Mesendoderm (in vitro differentiated cells): Measurements from ENCODE around the gene KCNN2.

Experiments used
- DNase-seq: peaks from one replicate; pipeline ENCODE4 v3.0.0; 2013
- H2AK5ac ChIP-seq: 2 replicates; pipeline ENCODE4 v1.6.1; 2013; ENCODE audit warnings: low read length, inconsistent platforms
- H2BK120ac ChIP-seq: 2 replicates; pipeline ENCODE4 v1.6.1; 2013; ENCODE audit warnings: low read depth, mild to moderate bottlenecking, low read length, moderate library complexity, mixed read lengths
- H2BK15ac ChIP-seq: replicated peaks from 2 replicates; pipeline ENCODE4 v1.6.1; 2013; ENCODE audit warnings: low read depth, mild to moderate bottlenecking, moderate library complexity
- H2BK5ac ChIP-seq: 2 replicates; pipeline ENCODE4 v1.6.1; 2013; ENCODE audit warnings: low read length, inconsistent platforms
- H3K18ac ChIP-seq: 2 replicates; pipeline ENCODE4 v1.6.1; 2013; ENCODE audit warnings: mild to moderate bottlenecking, low read length, mixed read lengths
- H3K23ac ChIP-seq: one replicate; pipeline ENCODE4 v1.6.1; 2013; ENCODE audit warnings: low read length
- H3K27ac ChIP-seq: 2 replicates; pipeline ENCODE4 v1.5.1; 2013; ENCODE audit warnings: low read depth, mild to moderate bottlenecking, inconsistent platforms, low read length, moderate library complexity
- H3K27me3 ChIP-seq: 2 replicates; pipeline ENCODE4 v1.6.1; 2013; ENCODE audit warnings: low read length, control low read depth, mild to moderate bottlenecking, inconsistent platforms; ENCODE audit not compliant: insufficient read depth, poor library complexity
- H3K36me3 ChIP-seq: 2 replicates; pipeline ENCODE4 v1.6.1; 2013; ENCODE audit warnings: low read length, inconsistent platforms; ENCODE audit not compliant: control insufficient read depth, insufficient read depth
- H3K4ac ChIP-seq: one replicate; pipeline ENCODE4 v1.6.1; 2013; ENCODE audit warnings: low read depth, mild to moderate bottlenecking, low read length, moderate library complexity
- H3K4me1 ChIP-seq: 2 replicates; pipeline ENCODE4 v1.6.1; 2013; ENCODE audit warnings: low read depth, low read length, inconsistent platforms; ENCODE audit not compliant: control insufficient read depth
- H3K4me2 ChIP-seq: 2 replicates; pipeline ENCODE4 v1.6.1; 2013; ENCODE audit warnings: low read length
- H3K4me3 ChIP-seq: 2 replicates; pipeline ENCODE4 v1.5.1; 2013; ENCODE audit warnings: mild to moderate bottlenecking, low read length
- H3K56ac ChIP-seq: one replicate; pipeline ENCODE4 v1.6.1; 2013; ENCODE audit warnings: low read length
- H3K79me1 ChIP-seq: 2 replicates; pipeline ENCODE4 v1.6.1; 2013; ENCODE audit warnings: low read length, inconsistent platforms
- H3K79me2 ChIP-seq: 2 replicates; pipeline ENCODE4 v1.6.1; 2013; ENCODE audit warnings: mild to moderate bottlenecking, low read length; ENCODE audit not compliant: control insufficient read depth, insufficient read depth
- H3K9ac ChIP-seq: 2 replicates; pipeline ENCODE4 v1.6.1; 2013; ENCODE audit warnings: low read length, inconsistent platforms
- H4K5ac ChIP-seq: one replicate; pipeline ENCODE4 v1.6.1; 2013; ENCODE audit warnings: low read length
- H4K8ac ChIP-seq: one replicate; pipeline ENCODE4 v1.6.1; 2013; ENCODE audit warnings: low read depth, mild to moderate bottlenecking, control low read depth, low read length, moderate library complexity
- WGBS: extraction: QIAGEN DNeasy Blood & Tissue Kit; methylation state at CpG from one replicate; pipeline ENCODE4 v1.1.7; 2013; ENCODE audit warnings: low lambda C conversion rate, missing lambda C conversion rate; ENCODE audit not compliant: insufficient coverage; ENCODE audit errors: extremely low coverage; 5-methylcytosine and 5-hydroxymethylcytosine counted together

Gene KCNN2

GRCh38 chr5:114447084-114447773, 85.4 kb downstream of the KCNN2 start:
- Histone ChIP-seq H3K4me2 (no peak overlapping the region), H4K8ac (no peak overlapping the region), H3K18ac (no peak overlapping the region), H2AK5ac (no peak overlapping the region), H3K4me3 (no peak overlapping the region), H3K79me2 (no peaks in the 10 kb centered on the region), H3K9ac (no peak overlapping the region), H4K5ac (no peak overlapping the region), H2BK5ac (no peak overlapping the region), H3K79me1 (no peaks in the 10 kb centered on the region), H3K4ac (no peak overlapping the region), H3K56ac (no peak overlapping the region), H3K4me1 (no peaks in the 10 kb centered on the region), H3K27ac (no peak overlapping the region), H2BK15ac (no peak overlapping the region), H3K27me3 (no peaks in the 10 kb centered on the region), H3K23ac (no peak overlapping the region), H3K36me3 (no peaks in the 10 kb centered on the region), H2BK120ac (no peak overlapping the region)
- no CpG with 5 or more reads among the region's 1 CpG for WGBS
- peak; percentile 66 for DNase-seq

- no peak overlapping the region for H3K23ac ChIP-seq
- no peak overlapping the region for H3K4me3 ChIP-seq
- no peak overlapping the region for H4K5ac ChIP-seq
- H3K79me2 ChIP-seq = no peaks in the 10 kb centered on the region
- no CpG with 5 or more reads among the region's 4 CpGs for WGBS
- DNase-seq = peak; percentile 71
- no peak overlapping the region for H3K4ac ChIP-seq
- H3K56ac ChIP-seq = no peak overlapping the region
- no peaks in the 10 kb centered on the region for H3K79me1 ChIP-seq
- H3K4me1 ChIP-seq = no peaks in the 10 kb centered on the region
- H3K4me2 ChIP-seq = no peak overlapping the region
- no peak overlapping the region for H2AK5ac ChIP-seq
- H3K18ac ChIP-seq = no peak overlapping the region
- no peak overlapping the region for H4K8ac ChIP-seq
- no peak overlapping the region for H2BK120ac ChIP-seq
- H3K9ac ChIP-seq = no peak overlapping the region
- H3K27me3 ChIP-seq = no peaks in the 10 kb centered on the region
- no peaks in the 10 kb centered on the region for H3K36me3 ChIP-seq
- H3K27ac ChIP-seq = no peak overlapping the region
- H2BK15ac ChIP-seq = no peak overlapping the region
- H2BK5ac ChIP-seq = no peak overlapping the region
These were observed 86.6 kb downstream of the KCNN2 start for GRCh38 chr5:114448481-114448880.

GRCh38 chr5:114449860-114450421, 88.1 kb downstream of the KCNN2 start:
- Histone ChIP-seq H3K4me2 (no peak overlapping the region), H2BK15ac (no peak overlapping the region), H3K4me3 (no peak overlapping the region), H3K79me1 (no peaks in the 10 kb centered on the region), H2BK5ac (no peak overlapping the region), H2AK5ac (no peak overlapping the region), H3K27me3 (no peaks in the 10 kb centered on the region), H4K8ac (no peak overlapping the region), H3K36me3 (no peaks in the 10 kb centered on the region), H3K79me2 (no peaks in the 10 kb centered on the region), H3K4ac (no peak overlapping the region), H2BK120ac (no peak overlapping the region), H3K27ac (no peak overlapping the region), H3K4me1 (no peaks in the 10 kb centered on the region), H3K18ac (no peak overlapping the region), H3K23ac (no peak overlapping the region), H3K9ac (no peak overlapping the region), H4K5ac (no peak overlapping the region), H3K56ac (no peak overlapping the region)
- peak; percentile 80 for DNase-seq
- WGBS = no CpG with 5 or more reads among the region's 16 CpGs

- Histone ChIP-seq H3K79me1 (no peaks in the 10 kb centered on the region), H3K23ac (no peak overlapping the region), H3K27ac (no peak overlapping the region), H4K5ac (no peak overlapping the region), H2BK120ac (no peak overlapping the region), H3K4me1 (no peaks in the 10 kb centered on the region), H3K36me3 (no peaks in the 10 kb centered on the region), H3K79me2 (no peaks in the 10 kb centered on the region), H2AK5ac (no peak overlapping the region), H3K56ac (no peak overlapping the region), H3K27me3 (no peaks in the 10 kb centered on the region), H3K4ac (no peak overlapping the region), H3K4me3 (no peak overlapping the region), H3K18ac (no peak overlapping the region), H2BK15ac (no peak overlapping the region), H3K9ac (no peak overlapping the region), H3K4me2 (no peak overlapping the region), H4K8ac (no peak overlapping the region), H2BK5ac (no peak overlapping the region)
- WGBS = no CpG with 5 or more reads among the region's 3 CpGs
- peak; percentile 9 for DNase-seq
These were observed 88.6 kb downstream of the KCNN2 start for GRCh38 chr5:114450437-114450836.

- Histone ChIP-seq H3K23ac (no peak overlapping the region), H2AK5ac (no peak overlapping the region), H2BK5ac (no peak overlapping the region), H2BK15ac (no peak overlapping the region), H3K56ac (no peak overlapping the region), H3K27ac (no peak overlapping the region), H3K27me3 (no peaks in the 10 kb centered on the region), H3K4me2 (no peak overlapping the region), H3K4me3 (no peak overlapping the region), H2BK120ac (no peak overlapping the region), H3K4ac (no peak overlapping the region), H3K4me1 (no peaks in the 10 kb centered on the region), H3K18ac (no peak overlapping the region), H3K9ac (no peak overlapping the region), H4K8ac (no peak overlapping the region), H4K5ac (no peak overlapping the region), H3K79me1 (no peaks in the 10 kb centered on the region), H3K36me3 (no peaks in the 10 kb centered on the region), H3K79me2 (no peaks in the 10 kb centered on the region)
- no peak for DNase-seq
- no CpG with 5 or more reads among the region's 5 CpGs for WGBS
These were observed 96.9 kb downstream of the KCNN2 start for GRCh38 chr5:114458726-114459125.

GRCh38 chr5:114467171-114467570, 105.3 kb downstream of the KCNN2 start:
- Histone ChIP-seq H3K56ac (no peak overlapping the region), H3K36me3 (no peaks in the 10 kb centered on the region), H4K5ac (no peak overlapping the region), H3K4me2 (no peak overlapping the region), H3K4ac (no peak overlapping the region), H3K23ac (no peak overlapping the region), H3K4me3 (no peak overlapping the region), H3K27me3 (no peaks in the 10 kb centered on the region), H3K27ac (no peak overlapping the region), H4K8ac (no peak overlapping the region), H3K79me1 (no peaks in the 10 kb centered on the region), H3K9ac (no peak overlapping the region), H3K18ac (no peak overlapping the region), H2AK5ac (no peak overlapping the region), H3K4me1 (no peaks in the 10 kb centered on the region), H2BK15ac (no peak overlapping the region), H3K79me2 (no peaks in the 10 kb centered on the region), H2BK5ac (no peak overlapping the region), H2BK120ac (no peak overlapping the region)
- no peak for DNase-seq
- WGBS = no CpG with 5 or more reads among the region's 5 CpGs
